OCI-LY7 (cell line): Measurements from ENCODE around the gene SV2C. TPM values are rescaled to one million over a fixed set of nuclear protein-coding genes. Genes with fewer than 3 reads are reported as not detected.

Source experiments
- BruUV-seq: library from RNA; stranded (reverse); fragments of 400-500 nt; replicated peaks from 2 replicates; lab custom pipeline; 2021; lab: Mats Ljungman, UMichigan
- CTCF ChIA-PET: fragments of 300-600 bp; sonication (Branson Sonifier 250); formaldehyde crosslinking; loops from one replicate; lab custom pipeline; 2022; ENCODE audit warnings: antibody characterized with exemption; ENCODE audit not compliant: unreplicated experiment; lab: Charles Lee
- POLR2A ChIA-PET: fragments of 300-600 bp; sonication (Branson Sonifier 250); formaldehyde crosslinking; loops from one replicate; lab custom pipeline; 2022; ENCODE audit warnings: antibody characterized with exemption; lab: Charles Lee
- DNase-seq: peaks from one replicate; pipeline ENCODE4 v3.0.0-alpha.2; 2015; ENCODE audit warnings: low spot score
- H2AFZ ChIP-seq: fragments of 200-600 bp; sonication (generic), shearing (Covaris generic); 2 replicates; pipeline ENCODE4 v1.6.1; 2014; ENCODE audit warnings: mild to moderate bottlenecking, antibody characterized with exemption, low read length, moderate library complexity
- H3K27ac ChIP-seq: fragments of 200-600 bp; sonication (generic); 2 replicates; pipeline ENCODE4 v1.5.1; 2014; ENCODE audit warnings: mixed run types, low read depth, mild to moderate bottlenecking, moderate library complexity, low read length, inconsistent platforms; ENCODE audit not compliant: poor library complexity, severe bottlenecking
- H3K36me3 ChIP-seq: fragments of 200-600 bp; sonication (generic); 2 replicates; pipeline ENCODE4 v1.6.1; 2014; ENCODE audit warnings: mild to moderate bottlenecking, antibody characterized with exemption, low read length, moderate library complexity, mixed read lengths; ENCODE audit not compliant: insufficient read depth
- H3K4me1 ChIP-seq: fragments of 200-600 bp; sonication (generic); 2 replicates; pipeline ENCODE4 v1.5.1; 2014; ENCODE audit warnings: mild to moderate bottlenecking, low read length; ENCODE audit not compliant: insufficient read depth, poor library complexity, severe bottlenecking
- H3K4me2 ChIP-seq: fragments of 200-600 bp; sonication (generic); 2 replicates; pipeline ENCODE4 v1.6.1; 2014; ENCODE audit warnings: mild to moderate bottlenecking, low read length
- H3K4me3 ChIP-seq: fragments of 200-600 bp; sonication (generic); 2 replicates; pipeline ENCODE4 v1.5.1; 2014; ENCODE audit warnings: mild to moderate bottlenecking, low read depth, low read length; ENCODE audit not compliant: poor library complexity, severe bottlenecking
- H3K79me2 ChIP-seq: fragments of 200-600 bp; sonication (generic); 2 replicates; pipeline ENCODE4 v1.6.1; 2016; ENCODE audit warnings: low read depth, mild to moderate bottlenecking, low read length, moderate library complexity, mixed read lengths; ENCODE audit not compliant: insufficient read depth
- H3K9me2 ChIP-seq: fragments of 200-600 bp; sonication (generic); 2 replicates; pipeline ENCODE4 v1.6.1; 2016; ENCODE audit warnings: mild to moderate bottlenecking, low read length, mixed read lengths; ENCODE audit not compliant: insufficient read depth
- H3K9me3 ChIP-seq: fragments of 200-600 bp; sonication (generic); 2 replicates; pipeline ENCODE4 v1.6.1; 2014; ENCODE audit warnings: mild to moderate bottlenecking, mixed run types, low read length, mixed read lengths
- H4K20me1 ChIP-seq: fragments of 200-600 bp; sonication (generic); 2 replicates; pipeline ENCODE4 v1.6.1; 2014; ENCODE audit warnings: mild to moderate bottlenecking, antibody characterized with exemption, low read length, moderate library complexity, mixed read lengths; ENCODE audit not compliant: insufficient read depth
- EZH2phosphoT487 ChIP-seq: fragments of 200-600 bp; sonication (generic); IDR thresholded peaks from 2 replicates; pipeline ENCODE4 v1.6.1; 2018; ENCODE audit warnings: low read depth, borderline replicate concordance, mild to moderate bottlenecking, mixed run types, antibody characterized with exemption, low read length, moderate library complexity, mixed read lengths
- intact Hi-C: fragments of 100-400 bp; cut with micrococcal nuclease; formaldehyde crosslinking; loops from one replicate; pipeline ENCODE4 v1.10.0; 2022; ENCODE audit not compliant: unreplicated experiment
- total RNA-seq, 2 experiments: library from RNA; depleted of rRNA in 1 of 2; stranded (reverse); fragments of >200 nt in 1 of 2; shearing (Covaris generic) in 1 of 2; gene quantifications; 2 replicates each; pipeline ENCODE4 v1.2.3, GENCODE V29; 2014 to 2022
- TF ChIP-seq, protein P1 (sequence below): fragments of 200-600 bp; sonication (generic); conservative IDR thresholded peaks from 2 replicates; pipeline ENCODE4 v1.5.1; 2014; ENCODE audit warnings: mild to moderate bottlenecking, antibody characterized with exemption, low read length, moderate library complexity, mixed read lengths

SV2C gene
- total RNA-seq, 2 experiments from 2014 or later, result not detected

DNA sequence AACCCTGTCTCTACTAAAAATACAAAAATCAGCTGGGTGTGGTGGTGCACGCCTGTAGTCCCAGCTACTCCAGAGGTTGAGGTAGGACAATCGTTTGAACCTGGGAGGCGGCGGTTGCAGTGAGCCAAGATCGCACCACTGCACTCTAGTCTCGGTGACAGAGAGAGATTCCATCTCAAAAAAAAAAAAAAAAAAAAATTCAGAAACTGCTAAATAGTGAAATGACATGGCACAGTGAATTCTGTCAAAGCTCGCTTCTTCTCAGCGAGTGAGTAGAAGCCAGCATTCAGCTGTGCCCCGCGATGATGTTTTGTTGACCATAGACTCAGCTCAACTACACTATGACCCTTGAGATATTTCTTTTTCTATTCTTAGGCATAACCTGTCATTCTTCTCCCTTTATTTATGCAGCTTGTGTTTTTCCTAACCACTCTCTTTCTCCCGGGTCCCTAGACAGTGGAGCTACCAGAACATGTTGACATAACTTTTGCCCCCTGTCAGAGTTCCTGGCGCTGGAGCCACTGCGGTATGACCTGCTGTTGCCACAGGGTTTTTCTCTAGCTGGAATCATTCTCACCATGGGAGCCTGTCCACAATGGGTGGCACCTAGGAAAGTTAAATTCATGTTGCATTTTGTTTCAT lies 306.5 kb downstream of the SV2C start:
- no peak overlapping the region for H3K4me3 ChIP-seq
- CTCF ChIA-PET, result no interaction called here
- H4K20me1 ChIP-seq, result no peaks in the 10 kb centered on the region
- no peaks in the 10 kb centered on the region for H3K9me2 ChIP-seq
- H3K4me1 ChIP-seq, result peaks cover 3% of the 10 kb centered on the region
- no peak for DNase-seq
- no TSS peak for BruUV-seq
- no peaks in the 10 kb centered on the region for H3K36me3 ChIP-seq
- H2AFZ ChIP-seq, result no peak overlapping the region
- intact Hi-C loops, result no loop called here
- no peaks in the 10 kb centered on the region for H3K79me2 ChIP-seq
- H3K9me3 ChIP-seq, result no peaks in the 10 kb centered on the region
- TF ChIP-seq, protein P1, sequence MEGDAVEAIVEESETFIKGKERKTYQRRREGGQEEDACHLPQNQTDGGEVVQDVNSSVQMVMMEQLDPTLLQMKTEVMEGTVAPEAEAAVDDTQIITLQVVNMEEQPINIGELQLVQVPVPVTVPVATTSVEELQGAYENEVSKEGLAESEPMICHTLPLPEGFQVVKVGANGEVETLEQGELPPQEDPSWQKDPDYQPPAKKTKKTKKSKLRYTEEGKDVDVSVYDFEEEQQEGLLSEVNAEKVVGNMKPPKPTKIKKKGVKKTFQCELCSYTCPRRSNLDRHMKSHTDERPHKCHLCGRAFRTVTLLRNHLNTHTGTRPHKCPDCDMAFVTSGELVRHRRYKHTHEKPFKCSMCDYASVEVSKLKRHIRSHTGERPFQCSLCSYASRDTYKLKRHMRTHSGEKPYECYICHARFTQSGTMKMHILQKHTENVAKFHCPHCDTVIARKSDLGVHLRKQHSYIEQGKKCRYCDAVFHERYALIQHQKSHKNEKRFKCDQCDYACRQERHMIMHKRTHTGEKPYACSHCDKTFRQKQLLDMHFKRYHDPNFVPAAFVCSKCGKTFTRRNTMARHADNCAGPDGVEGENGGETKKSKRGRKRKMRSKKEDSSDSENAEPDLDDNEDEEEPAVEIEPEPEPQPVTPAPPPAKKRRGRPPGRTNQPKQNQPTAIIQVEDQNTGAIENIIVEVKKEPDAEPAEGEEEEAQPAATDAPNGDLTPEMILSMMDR, result no peak
- TF ChIP-seq EZH2phosphoT487, result no peak
- no peak overlapping the region for H3K4me2 ChIP-seq
- H3K27ac ChIP-seq, result no peak overlapping the region
- POLR2A ChIA-PET, result interaction anchor here (0.7 to 2.0 kb wide), 6 partner anchors 9 to 1006 kb away, joined by 3 to 11 read pairs (median 4); no protein-coding TSS in a partner anchor

DNA sequence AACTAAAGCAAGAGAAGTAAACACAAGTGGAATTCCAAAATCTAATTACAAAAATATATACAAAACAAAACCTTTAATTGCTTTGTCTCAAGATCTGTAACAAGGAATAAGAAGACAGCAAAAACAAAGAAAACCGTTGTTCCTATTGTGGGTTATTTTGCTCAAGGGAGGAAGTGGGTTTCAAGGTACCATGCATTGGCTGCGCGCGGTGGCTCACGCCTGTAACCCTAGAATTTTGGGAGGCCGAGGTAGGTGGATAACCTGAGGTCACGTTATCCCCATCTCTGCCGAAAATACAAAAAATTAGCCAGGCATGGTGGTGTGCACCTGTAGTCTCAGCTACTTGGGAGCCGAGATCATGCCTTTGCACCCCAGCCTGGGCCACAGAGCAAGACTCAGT lies 307.8 kb downstream of the SV2C start:
- CTCF ChIA-PET, result no interaction called here
- peaks cover 3% of the 10 kb centered on the region for H3K4me1 ChIP-seq
- no peak for DNase-seq
- H3K4me2 ChIP-seq, result no peak overlapping the region
- no peak overlapping the region; the same call in 1 of the 2 replicates for H2AFZ ChIP-seq
- no peaks in the 10 kb centered on the region for H3K9me3 ChIP-seq
- no peaks in the 10 kb centered on the region for H3K9me2 ChIP-seq
- H3K27ac ChIP-seq, result no peak overlapping the region
- no peaks in the 10 kb centered on the region for H3K36me3 ChIP-seq
- POLR2A ChIA-PET, result no interaction called here
- TF ChIP-seq, protein P1, result no peak
- no peak for TF ChIP-seq EZH2phosphoT487
- no peaks in the 10 kb centered on the region for H3K79me2 ChIP-seq
- no TSS peak for BruUV-seq
- H3K4me3 ChIP-seq, result no peak overlapping the region
- H4K20me1 ChIP-seq, result no peaks in the 10 kb centered on the region
- intact Hi-C loops, result no loop called here

DNA sequence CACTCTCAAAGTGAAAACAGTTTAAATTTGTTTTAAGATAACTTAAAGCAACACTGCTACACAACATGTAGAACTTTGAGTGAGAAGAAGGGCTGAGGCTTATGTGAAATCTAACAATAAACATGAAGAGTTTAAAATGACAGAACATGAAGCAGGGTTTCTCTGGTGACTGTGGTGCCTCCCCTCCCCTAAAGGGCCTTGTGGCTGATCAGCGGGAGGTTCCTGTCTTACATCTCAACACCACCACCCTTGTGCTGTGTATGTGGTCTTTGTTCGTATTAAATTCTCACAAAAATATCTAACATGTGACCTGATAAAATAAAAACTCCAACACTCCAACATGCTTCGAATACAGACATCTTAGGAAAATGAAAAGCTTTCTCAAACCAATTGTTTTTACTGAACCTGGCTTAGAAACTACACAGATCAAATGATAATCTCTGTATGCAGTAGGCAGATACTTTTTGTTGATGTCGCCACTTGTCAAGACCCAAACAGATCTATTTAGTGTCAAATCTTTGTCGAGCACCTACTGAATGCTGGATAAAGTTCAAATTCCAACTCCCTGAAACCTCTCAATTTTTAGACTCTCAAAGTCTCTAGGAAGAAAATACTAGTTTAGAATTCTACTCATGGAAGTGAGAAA lies 310.0 kb downstream of the SV2C start:
- DNase-seq, result no peak
- CTCF ChIA-PET, result no interaction called here

More for the DNA sequence above, 310.0 kb downstream of the SV2C start:
- no peak overlapping the region for H3K27ac ChIP-seq
- TF ChIP-seq, protein P1, result no peak
- TF ChIP-seq EZH2phosphoT487, result no peak
- no peaks in the 10 kb centered on the region for H4K20me1 ChIP-seq
- peaks cover 3% of the 10 kb centered on the region for H3K4me1 ChIP-seq
- no peaks in the 10 kb centered on the region for H3K36me3 ChIP-seq
- H3K9me3 ChIP-seq, result no peaks in the 10 kb centered on the region
- no peaks in the 10 kb centered on the region for H3K9me2 ChIP-seq
- BruUV-seq, result no TSS peak
- POLR2A ChIA-PET, result interaction anchor here (1.4 to 1.5 kb wide), 2 partner anchors 9 to 43 kb away, joined by 4 to 6 read pairs; no protein-coding TSS in a partner anchor
- no peak overlapping the region for H3K4me3 ChIP-seq
- H3K79me2 ChIP-seq, result no peaks in the 10 kb centered on the region
- H3K4me2 ChIP-seq, result no peak overlapping the region
- intact Hi-C loops, result no loop called here
- H2AFZ ChIP-seq, result peak overlapping the region; percentile 29; the same call in 1 of the 2 replicates
